ENCODE data around the gene HYKK. TPM values are rescaled to one million over a fixed set of nuclear protein-coding genes. Genes with fewer than 3 reads are reported as not detected.
A peak's percentile ranks its signal among the peaks of the same experiment; 100 is the strongest.

HYKK gene
- total and polyA plus RNA-seq, 2 of the 13 experiments (the other 11 are each of a cell fraction or from before 2014, with no cell fraction given) = 3.5 to 5.4 TPM

DNA sequence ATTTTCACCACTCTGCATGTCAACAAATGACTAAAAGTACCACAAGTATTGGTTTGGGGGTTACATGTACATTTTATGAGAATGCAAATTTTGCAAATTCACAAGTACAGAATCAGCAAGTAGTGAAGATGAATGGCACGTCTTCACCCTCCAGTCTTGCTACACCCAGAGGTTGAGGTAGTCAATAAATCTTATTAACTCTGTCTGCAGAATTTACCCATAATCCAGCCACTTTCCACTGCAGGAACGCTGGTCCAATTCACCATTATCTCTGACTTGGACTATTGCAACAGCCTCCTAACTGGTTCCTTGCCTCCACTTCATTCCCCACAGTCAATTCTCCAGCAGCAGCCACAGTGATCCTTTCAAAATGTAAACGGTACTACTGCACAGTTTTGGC is 43.4 kb downstream of the HYKK start:
- no peak for ATAC-seq
- H3K4me2 ChIP-seq (ENCODE audit: low read depth, low read length) = no peak overlapping the region
- ChIA-PET POLR2A (interaction anchor here (3.0 kb wide), 1 partner anchor 10 kb away, joined by 15 read pairs; the partner anchor contains the start of gene PSMA4), CTCF (ENCODE audit: low intra/inter-chr PET ratio, low total read pairs) (no interaction called here)
- no peak overlapping the region for H3K27ac ChIP-seq (ENCODE audit: extremely low read length, insufficient read depth, low read length)
- no peaks in the 10 kb centered on the region for H3K79me2 ChIP-seq (ENCODE audit: insufficient read depth, low read length)
- no peaks in the 10 kb centered on the region for H3K9me3 ChIP-seq (ENCODE audit: low read length)
- no peak for FAIRE-seq
- H3K27me3 ChIP-seq (ENCODE audit: control insufficient read depth in 1 of 2, insufficient read depth in 2 of 2, low read length in 2 of 2) = no peaks in the 10 kb centered on the region
- no TSS peak for BruUV-seq (replicated peaks)
- no peak overlapping the region for H2AFZ ChIP-seq (ENCODE audit: low read length)
- H3K36me3 ChIP-seq (replicated peaks in 1 of 2; ENCODE audit: control insufficient read depth in 1 of 2, insufficient read depth in 2 of 2, low read length in 2 of 2) = peaks cover 11 to 24% of the 10 kb centered on the region in 2 experiments
- no peak overlapping the region for H3K9ac ChIP-seq (ENCODE audit: insufficient read depth, low read depth, low read length)
- H4K20me1 ChIP-seq (ENCODE audit: insufficient read depth, low read length) = no peaks in the 10 kb centered on the region
- no peaks in the 10 kb centered on the region for H3K4me1 ChIP-seq (ENCODE audit: insufficient read depth, low read length)
- in situ Hi-C loops (cut with HindIII; ENCODE audit: extremely low pct_ligation_motif_present, low pct_unique_long_range_greater_than_20kb) (no loop called here), intact Hi-C loops (cut with micrococcal nuclease; ENCODE audit: unreplicated experiment) (no loop called here)
- 82% methylated on average over 3 of the region's 3 CpGs for WGBS (ENCODE audit: low lambda C conversion rate)
- H3K4me3 ChIP-seq (replicated peaks in 1 of 3; ENCODE audit: insufficient read depth in 1 of 3, low read depth in 2 of 3, low read length in 3 of 3) = no peak overlapping the region
- TF ChIP-seq POLR2G (IDR thresholded peaks at IDR 0.05; ENCODE audit: low read depth, low read length) = peak; percentile 17; the same call in 1 of the 2 replicates
- TF ChIP-seq, protein P1, sequence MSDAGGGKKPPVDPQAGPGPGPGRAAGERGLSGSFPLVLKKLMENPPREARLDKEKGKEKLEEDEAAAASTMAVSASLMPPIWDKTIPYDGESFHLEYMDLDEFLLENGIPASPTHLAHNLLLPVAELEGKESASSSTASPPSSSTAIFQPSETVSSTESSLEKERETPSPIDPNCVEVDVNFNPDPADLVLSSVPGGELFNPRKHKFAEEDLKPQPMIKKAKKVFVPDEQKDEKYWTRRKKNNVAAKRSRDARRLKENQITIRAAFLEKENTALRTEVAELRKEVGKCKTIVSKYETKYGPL (CRISPR knock-in tag; IDR thresholded peaks at IDR 0.05) = no peak
- no peak for TF ChIP-seq ZNF230 (CRISPR knock-in tag; IDR thresholded peaks at IDR 0.05)
- TF ChIP-seq ZNF761 (CRISPR knock-in tag; conservative IDR thresholded peaks at IDR 0.05) = no peak
- TF ChIP-seq, protein P2, sequence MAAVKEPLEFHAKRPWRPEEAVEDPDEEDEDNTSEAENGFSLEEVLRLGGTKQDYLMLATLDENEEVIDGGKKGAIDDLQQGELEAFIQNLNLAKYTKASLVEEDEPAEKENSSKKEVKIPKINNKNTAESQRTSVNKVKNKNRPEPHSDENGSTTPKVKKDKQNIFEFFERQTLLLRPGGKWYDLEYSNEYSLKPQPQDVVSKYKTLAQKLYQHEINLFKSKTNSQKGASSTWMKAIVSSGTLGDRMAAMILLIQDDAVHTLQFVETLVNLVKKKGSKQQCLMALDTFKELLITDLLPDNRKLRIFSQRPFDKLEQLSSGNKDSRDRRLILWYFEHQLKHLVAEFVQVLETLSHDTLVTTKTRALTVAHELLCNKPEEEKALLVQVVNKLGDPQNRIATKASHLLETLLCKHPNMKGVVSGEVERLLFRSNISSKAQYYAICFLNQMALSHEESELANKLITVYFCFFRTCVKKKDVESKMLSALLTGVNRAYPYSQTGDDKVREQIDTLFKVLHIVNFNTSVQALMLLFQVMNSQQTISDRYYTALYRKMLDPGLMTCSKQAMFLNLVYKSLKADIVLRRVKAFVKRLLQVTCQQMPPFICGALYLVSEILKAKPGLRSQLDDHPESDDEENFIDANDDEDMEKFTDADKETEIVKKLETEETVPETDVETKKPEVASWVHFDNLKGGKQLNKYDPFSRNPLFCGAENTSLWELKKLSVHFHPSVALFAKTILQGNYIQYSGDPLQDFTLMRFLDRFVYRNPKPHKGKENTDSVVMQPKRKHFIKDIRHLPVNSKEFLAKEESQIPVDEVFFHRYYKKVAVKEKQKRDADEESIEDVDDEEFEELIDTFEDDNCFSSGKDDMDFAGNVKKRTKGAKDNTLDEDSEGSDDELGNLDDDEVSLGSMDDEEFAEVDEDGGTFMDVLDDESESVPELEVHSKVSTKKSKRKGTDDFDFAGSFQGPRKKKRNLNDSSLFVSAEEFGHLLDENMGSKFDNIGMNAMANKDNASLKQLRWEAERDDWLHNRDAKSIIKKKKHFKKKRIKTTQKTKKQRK (IDR thresholded peaks at IDR 0.05; ENCODE audit: low read length) = no peak
- TF ChIP-seq THAP11 (CRISPR knock-in tag; IDR thresholded peaks at IDR 0.05) = no peak
- no peak for TF ChIP-seq JUND (CRISPR knock-in tag; IDR thresholded peaks at IDR 0.05)
- TF ChIP-seq ZFP36L2 (CRISPR knock-in tag; IDR thresholded peaks at IDR 0.05) = no peak
- no peak for TF ChIP-seq SMAD9 (CRISPR knock-in tag; IDR thresholded peaks at IDR 0.05)
- no peak for TF ChIP-seq ZNF382 (CRISPR knock-in tag; IDR thresholded peaks at IDR 0.05; ENCODE audit: borderline replicate concordance)
- TF ChIP-seq NONO (IDR thresholded peaks at IDR 0.05) = no peak
- TF ChIP-seq NONO (CRISPR knock-in tag; conservative IDR thresholded peaks at IDR 0.05) = no peak
- TF ChIP-seq POLR2AphosphoS5 (IDR thresholded peaks at IDR 0.05; ENCODE audit: low read depth, low read length) = peak; percentile 20; the same call in 1 of the 2 replicates
- TF ChIP-seq ZNF296 (CRISPR knock-in tag; conservative IDR thresholded peaks at IDR 0.05) = no peak
- no peak for TF ChIP-seq ZNF7 (CRISPR knock-in tag; IDR thresholded peaks at IDR 0.05)
- TF ChIP-seq HIC2 (CRISPR knock-in tag; IDR thresholded peaks at IDR 0.05; ENCODE audit: low read depth) = no peak
- no peak for TF ChIP-seq GMEB2 (CRISPR knock-in tag; IDR thresholded peaks at IDR 0.05; ENCODE audit: low read depth)
- no peak for DNase-seq (ENCODE audit: low spot score)

Data from HepG2 (cell line).